Brain microvascular endothelial cell (primary cell): Measurements from ENCODE around the gene STEAP3.

Experiments
- DNase-seq: peaks from one replicate; pipeline ENCODE4 v3.0.0-alpha.2; 2020
- H3K27ac ChIP-seq: fragments of 250-450 bp; sonication (Bioruptor Pico); 2 replicates; pipeline ENCODE4 v1.5.1; 2020; ENCODE audit warnings: mild to moderate bottlenecking, moderate library complexity
- H3K27me3 ChIP-seq: fragments of 250-450 bp; sonication (Bioruptor Pico); replicated peaks from 2 replicates; pipeline ENCODE4 v1.5.1; 2020; ENCODE audit warnings: mild to moderate bottlenecking
- H3K36me3 ChIP-seq: fragments of 250-450 bp; sonication (Bioruptor Pico); replicated peaks from 2 replicates; pipeline ENCODE4 v1.5.1; 2020; ENCODE audit warnings: mild to moderate bottlenecking
- H3K4me3 ChIP-seq: 2 replicates; pipeline ENCODE4 v1.5.1; 2011; ENCODE audit warnings: low read depth, mild to moderate bottlenecking, control low read depth, low read length, moderate library complexity
- CTCF ChIP-seq: IDR thresholded peaks from 2 replicates; pipeline ENCODE4 v1.5.1; 2011; ENCODE audit warnings: low read depth, mild to moderate bottlenecking, moderate library complexity, low read length, control low read depth, inconsistent platforms; ENCODE audit errors: missing control alignments
- in situ Hi-C: cut with HindIII; loops from 2 replicates; pipeline ENCODE4 v1.10.0; 2017; ENCODE audit warnings: low sequenced_read_pairs, low pct_ligation_motif_present

STEAP3 gene

GRCh38 chr2:119291588-119292167, 68.0 kb downstream of the STEAP3 start:
- Histone ChIP-seq H3K36me3 (no peaks in the 10 kb centered on the region), H3K4me3 (no peak overlapping the region), H3K27ac (no peak overlapping the region), H3K27me3 (no peaks in the 10 kb centered on the region)
- no peak for TF ChIP-seq CTCF
- in situ Hi-C loops = no loop called here
- no peak for DNase-seq

GRCh38 chr2:119292226-119292625, 68.6 kb downstream of the STEAP3 start:
- Histone ChIP-seq H3K4me3 (no peak overlapping the region), H3K36me3 (no peaks in the 10 kb centered on the region), H3K27ac (no peak overlapping the region), H3K27me3 (no peaks in the 10 kb centered on the region)
- peak; percentile 65 for TF ChIP-seq CTCF
- in situ Hi-C loops = no loop called here
- peak; percentile 34 for DNase-seq

GRCh38 chr2:119293254-119293653, 69.6 kb downstream of the STEAP3 start:
- Histone ChIP-seq H3K4me3 (no peak overlapping the region), H3K27ac (no peak overlapping the region), H3K27me3 (no peaks in the 10 kb centered on the region), H3K36me3 (no peaks in the 10 kb centered on the region)
- TF ChIP-seq CTCF = no peak
- in situ Hi-C loops = no loop called here
- DNase-seq = peak; percentile 22

- Histone ChIP-seq H3K27me3 (no peaks in the 10 kb centered on the region), H3K27ac (no peak overlapping the region), H3K36me3 (no peaks in the 10 kb centered on the region), H3K4me3 (no peak overlapping the region)
- no peak for TF ChIP-seq CTCF
- in situ Hi-C loops = no loop called here
- DNase-seq = no peak
Observed at GRCh38 chr2:119293900-119294299, 70.3 kb downstream of the STEAP3 start.

GRCh38 chr2:119294671-119295070, 71.0 kb downstream of the STEAP3 start:
- Histone ChIP-seq H3K36me3 (no peaks in the 10 kb centered on the region), H3K27me3 (no peaks in the 10 kb centered on the region), H3K4me3 (no peak overlapping the region), H3K27ac (no peak overlapping the region)
- no peak for TF ChIP-seq CTCF
- DNase-seq = no peak
- in situ Hi-C loops = no loop called here

GRCh38 chr2:119295688-119296375, 72.2 kb downstream of the STEAP3 start:
- H3K36me3 ChIP-seq = no peaks in the 10 kb centered on the region
- no peak overlapping the region for H3K27ac ChIP-seq
- DNase-seq = no peak
- no peak overlapping the region for H3K4me3 ChIP-seq
- in situ Hi-C loops = no loop called here
- H3K27me3 ChIP-seq = no peaks in the 10 kb centered on the region
- TF ChIP-seq CTCF = no peak
